Kidney epithelial cell (primary cell): Measurements from ENCODE around the gene RIPOR3. TPM values are rescaled to one million over a fixed set of nuclear protein-coding genes. Genes with fewer than 3 reads are reported as not detected.

Experiments
- DNase-seq: peaks from one replicate; pipeline ENCODE4 v3.0.0-alpha.2; 2010; ENCODE audit warnings: low read depth
- H3K27me3 ChIP-seq: 2 replicates; pipeline ENCODE4 v1.6.0; 2011; ENCODE audit warnings: low read length; ENCODE audit not compliant: control insufficient read depth, insufficient read depth
- H3K36me3 ChIP-seq: 2 replicates; pipeline ENCODE4 v1.5.1; 2011; ENCODE audit warnings: low read length; ENCODE audit not compliant: control insufficient read depth, insufficient read depth
- H3K4me3 ChIP-seq: 2 replicates; pipeline ENCODE4 v1.5.1; 2011; ENCODE audit warnings: low read depth, mild to moderate bottlenecking, control low read depth, low read length
- CTCF ChIP-seq: IDR thresholded peaks from 2 replicates; pipeline ENCODE4 v1.5.1; 2011; ENCODE audit warnings: mild to moderate bottlenecking, moderate library complexity, low read length, control low read depth, inconsistent platforms; ENCODE audit not compliant: insufficient read depth, poor library complexity, severe bottlenecking
- total RNA-seq: library from RNA; depleted of rRNA; stranded (reverse); fragments of >200 nt; gene quantifications from 2 replicates; pipeline ENCODE4 v1.2.3, GENCODE V29; 2015

The RIPOR3 gene
- total RNA-seq, 1 donor from 2014 or later, result 0.08 TPM

- no peak for TF ChIP-seq CTCF
- Histone ChIP-seq H3K36me3 (no peaks in the 10 kb centered on the region), H3K4me3 (no peak overlapping the region), H3K27me3 (no peaks in the 10 kb centered on the region)
- no peak for DNase-seq
These were observed 37.9 kb upstream of the RIPOR3 start for GRCh38 chr20:50728981-50729874.

GRCh38 chr20:50728486-50728980 lies 37.2 kb upstream of the RIPOR3 start:
- Histone ChIP-seq H3K4me3 (no peak overlapping the region), H3K27me3 (no peaks in the 10 kb centered on the region), H3K36me3 (no peaks in the 10 kb centered on the region)
- no peak for DNase-seq
- no peak for TF ChIP-seq CTCF

- peak; percentile 81 for DNase-seq
- no peak for TF ChIP-seq CTCF
These were observed 36.6 kb upstream of the RIPOR3 start for GRCh38 chr20:50727792-50728485.

GRCh38 chr20:50726955-50727791 lies 35.8 kb upstream of the RIPOR3 start:
- no peaks in the 10 kb centered on the region for H3K27me3 ChIP-seq
- no peak overlapping the region for H3K4me3 ChIP-seq
- H3K36me3 ChIP-seq, result no peaks in the 10 kb centered on the region
- DNase-seq, result no peak
- TF ChIP-seq CTCF, result no peak

More at GRCh38 chr20:50727792-50728485, 36.6 kb upstream of the RIPOR3 start:
- no peaks in the 10 kb centered on the region for H3K27me3 ChIP-seq
- H3K4me3 ChIP-seq, result no peak overlapping the region
- H3K36me3 ChIP-seq, result no peaks in the 10 kb centered on the region

GRCh38 chr20:50725724-50726005 lies 34.3 kb upstream of the RIPOR3 start:
- Histone ChIP-seq H3K27me3 (no peaks in the 10 kb centered on the region), H3K36me3 (no peaks in the 10 kb centered on the region), H3K4me3 (no peak overlapping the region)
- no peak for DNase-seq
- TF ChIP-seq CTCF, result no peak
